Measurements from ENCODE around the gene ANKMY1.

ANKMY1 gene

DNA sequence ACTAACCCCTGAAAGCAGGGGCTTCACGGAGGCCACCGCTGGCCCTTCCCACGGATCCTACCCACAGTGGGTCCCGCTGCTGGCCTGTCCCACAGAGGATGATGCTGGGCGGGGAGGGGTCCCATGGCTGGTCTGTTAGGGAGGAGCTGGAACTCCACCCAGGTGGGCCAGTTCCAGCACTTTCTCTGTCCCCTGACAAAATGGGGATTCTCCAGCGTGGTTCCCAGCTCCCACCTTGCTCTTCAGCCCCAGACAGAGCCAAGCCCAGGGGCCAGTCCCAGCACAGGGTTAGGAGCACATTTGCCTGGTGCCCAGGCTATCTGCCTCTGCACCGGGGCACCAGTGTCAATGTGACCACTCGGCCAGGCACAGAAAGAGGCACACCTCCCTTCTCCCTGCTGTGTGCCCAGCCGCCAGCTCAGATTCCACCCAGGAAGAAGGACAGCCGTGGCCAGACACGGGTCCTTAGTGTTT lies 50.0 kb downstream of the ANKMY1 start:
- H3K4me3 ChIP-seq (ENCODE audit: low read depth, low read length), result no peak overlapping the region
- no peak for DNase-seq (ENCODE audit: low read depth)
- TF ChIP-seq CTCF (IDR thresholded peaks at IDR 0.05; ENCODE audit: low read depth, low read length) (no peak), POLR2A (IDR thresholded peaks at IDR 0.05; ENCODE audit: extremely low read depth, insufficient read length) (no peak), MYC (IDR thresholded peaks at IDR 0.05; ENCODE audit: low read depth, low read length) (no peak)
- TF ChIP-seq, protein P1, sequence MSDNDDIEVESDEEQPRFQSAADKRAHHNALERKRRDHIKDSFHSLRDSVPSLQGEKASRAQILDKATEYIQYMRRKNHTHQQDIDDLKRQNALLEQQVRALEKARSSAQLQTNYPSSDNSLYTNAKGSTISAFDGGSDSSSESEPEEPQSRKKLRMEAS (IDR thresholded peaks at IDR 0.05; ENCODE audit: low read depth, low read length), result no peak

DNA sequence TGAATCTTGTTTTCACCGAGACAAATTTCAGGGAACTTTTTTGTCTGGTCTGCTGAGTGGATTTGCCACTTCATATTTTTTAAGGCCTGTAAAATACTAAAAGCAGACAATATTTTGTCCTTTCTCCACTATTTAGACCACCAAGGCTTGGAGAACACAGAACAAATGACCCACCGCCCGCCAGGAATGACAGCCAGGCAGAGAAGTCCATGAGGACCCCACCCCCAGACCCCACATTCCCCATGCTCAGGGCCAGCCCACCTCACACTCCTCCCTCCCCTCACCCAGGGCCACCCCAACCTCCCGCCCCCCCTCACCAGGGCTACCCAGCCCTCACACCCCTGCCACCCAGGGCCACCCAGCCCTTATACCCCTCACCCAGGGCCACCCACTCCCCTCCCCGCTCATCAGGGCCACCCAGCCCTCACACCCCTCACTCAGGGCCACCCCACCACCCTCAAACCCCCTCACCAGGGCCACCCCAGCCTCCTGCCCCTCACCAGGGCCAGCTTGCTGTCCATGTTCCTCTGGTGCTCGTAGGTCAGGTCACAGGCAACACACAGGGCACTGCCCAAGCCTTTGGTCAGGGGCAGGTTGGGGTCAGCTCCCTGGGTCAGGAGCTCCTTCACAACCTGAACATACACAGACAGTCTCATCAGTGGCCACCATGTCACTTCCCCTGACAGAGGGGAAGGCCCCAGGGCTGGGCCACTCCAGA lies 50.6 kb downstream of the ANKMY1 start:
- H3K4me3 ChIP-seq (ENCODE audit: low read depth, low read length), result no peak overlapping the region
- DNase-seq (ENCODE audit: low read depth), result no peak
- no peak for TF ChIP-seq POLR2A (IDR thresholded peaks at IDR 0.05; ENCODE audit: extremely low read depth, insufficient read length)
- no peak for TF ChIP-seq MYC (IDR thresholded peaks at IDR 0.05; ENCODE audit: low read depth, low read length)
- TF ChIP-seq CTCF (IDR thresholded peaks at IDR 0.05; ENCODE audit: low read depth, low read length), result no peak
- TF ChIP-seq, protein P1 (IDR thresholded peaks at IDR 0.05; ENCODE audit: low read depth, low read length), result no peak

GRCh38 chr2:240506406-240507059 lies 51.3 kb downstream of the ANKMY1 start:
- no peak for TF ChIP-seq MYC (IDR thresholded peaks at IDR 0.05; ENCODE audit: low read depth, low read length)
- no peak overlapping the region for H3K4me3 ChIP-seq (ENCODE audit: low read depth, low read length)
- DNase-seq (ENCODE audit: low read depth), result no peak

- no peak overlapping the region for H3K4me3 ChIP-seq (ENCODE audit: low read depth, low read length)
- no peak for DNase-seq (ENCODE audit: low read depth)
- TF ChIP-seq, protein P1 (IDR thresholded peaks at IDR 0.05; ENCODE audit: low read depth, low read length), result no peak
- TF ChIP-seq CTCF (IDR thresholded peaks at IDR 0.05; ENCODE audit: low read depth, low read length) (no peak), POLR2A (IDR thresholded peaks at IDR 0.05; ENCODE audit: extremely low read depth, insufficient read length) (no peak), MYC (IDR thresholded peaks at IDR 0.05; ENCODE audit: low read depth, low read length) (no peak)
Measured at GRCh38 chr2:240505910-240506309, 51.9 kb downstream of the ANKMY1 start.

DNA sequence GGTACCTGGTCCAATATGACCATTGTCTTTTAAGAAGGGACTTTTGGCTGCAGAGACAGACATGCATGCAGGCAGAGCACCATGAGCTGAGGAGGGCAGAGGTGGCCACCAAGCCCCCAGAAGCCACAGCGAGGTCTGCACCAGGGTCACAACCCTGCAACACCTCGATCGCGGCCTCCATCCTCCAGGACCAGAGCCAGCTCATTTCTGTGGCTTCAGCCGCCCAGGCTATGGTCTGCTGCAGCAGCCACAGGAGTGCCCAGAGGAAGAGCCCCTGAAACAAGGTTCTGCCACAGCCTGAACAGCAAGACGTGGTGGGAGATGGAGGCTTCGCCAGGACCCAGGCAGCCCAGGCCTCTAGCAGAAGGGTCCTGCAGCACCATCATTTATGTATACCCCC lies 53.9 kb downstream of the ANKMY1 start:
- TF ChIP-seq CTCF (IDR thresholded peaks at IDR 0.05; ENCODE audit: low read depth, low read length) (no peak), MYC (IDR thresholded peaks at IDR 0.05; ENCODE audit: low read depth, low read length) (no peak), POLR2A (IDR thresholded peaks at IDR 0.05; ENCODE audit: extremely low read depth, insufficient read length) (no peak)
- TF ChIP-seq, protein P1 (IDR thresholded peaks at IDR 0.05; ENCODE audit: low read depth, low read length), result no peak
- no peak overlapping the region for H3K4me3 ChIP-seq (ENCODE audit: low read depth, low read length)
- no peak for DNase-seq (ENCODE audit: low read depth)

GRCh38 chr2:240503375-240503774 lies 54.4 kb downstream of the ANKMY1 start:
- no peak for DNase-seq (ENCODE audit: low read depth)
- TF ChIP-seq, protein P1 (IDR thresholded peaks at IDR 0.05; ENCODE audit: low read depth, low read length), result no peak
- TF ChIP-seq MYC (IDR thresholded peaks at IDR 0.05; ENCODE audit: low read depth, low read length), result no peak
- TF ChIP-seq CTCF (IDR thresholded peaks at IDR 0.05; ENCODE audit: low read depth, low read length), result no peak
- TF ChIP-seq POLR2A (IDR thresholded peaks at IDR 0.05; ENCODE audit: extremely low read depth, insufficient read length), result no peak
- no peak overlapping the region for H3K4me3 ChIP-seq (ENCODE audit: low read depth, low read length)

All from NB4 (cell line).